K562 (cell line): ENCODE measurements around the gene NRG3. TPM values are rescaled to one million over a fixed set of nuclear protein-coding genes. Genes with fewer than 3 reads are reported as not detected.

Experiments used
- ATAC-seq: fragments of 200-7000 bp; cut with Tn5 transposase; 3 replicates; pipeline ENCODE4 v1.9.1; 2020; ENCODE audit warnings: moderate library complexity
- BruUV-seq: library from RNA; stranded (reverse); fragments of 400-500 nt; replicated peaks from 2 replicates; lab custom pipeline; 2021; lab: Mats Ljungman, UMichigan
- CTCF ChIA-PET: fragments of 300-600 bp; formaldehyde crosslinking; extraction: SDS; loops from one replicate; lab custom pipeline; 2021; ENCODE audit warnings: low intra/inter-chr PET ratio; lab: Yijun Ruan, JAX
- POLR2A ChIA-PET: fragments of 300-600, 350-650 bp; sonication (Branson Sonifier 250); formaldehyde crosslinking; extraction: SDS; loops from one replicate; lab custom pipeline; 2021; ENCODE audit warnings: antibody characterized with exemption, inconsistent platforms; lab: Yijun Ruan, JAX
- DNase-seq, 4 experiments: peaks; one replicate each; pipeline versions ENCODE4 v3.0.0 to v3.0.0-alpha.2; 2011 to 2018; ENCODE audit warnings: low spot score in 3 of 4, mixed read lengths in 3 of 4; ENCODE audit errors: extremely low read depth in 1 of 4
- FAIRE-seq: peaks from 2 replicates; lab custom pipeline; 2011; peaks lifted over from hg19 to GRCh38; lab: Jason Lieb, UNC
- H2AFZ ChIP-seq: 2 replicates; pipeline ENCODE4 v1.6.0; 2011; ENCODE audit warnings: low read depth, low read length, control low read depth, inconsistent platforms
- H3K27ac ChIP-seq: fragments of 200-600 bp; 3 replicates; pipeline ENCODE4 v1.8.0; 2011; ENCODE audit warnings: low read depth, mild to moderate bottlenecking, control low read depth, inconsistent platforms, low read length, moderate library complexity, mixed read lengths; ENCODE audit errors: extremely low read depth
- H3K27me3 ChIP-seq, 2 experiments: fragments of 300-600 bp in 1 of 2; 2 replicates in 1 of 2; 3 replicates in 1 of 2; pipeline versions ENCODE4 v1.6.0 to v1.8.0; 2011; ENCODE audit warnings: inconsistent platforms in 2 of 2, low read length in 2 of 2, mild to moderate bottlenecking in 1 of 2, mixed read lengths in 1 of 2, moderate library complexity in 1 of 2; ENCODE audit not compliant: control insufficient read depth in 2 of 2, insufficient read depth in 2 of 2
- H3K36me3 ChIP-seq: fragments of 300-600 bp; 3 replicates; pipeline ENCODE4 v1.8.0; 2011; ENCODE audit warnings: mild to moderate bottlenecking, low read length, inconsistent platforms; ENCODE audit not compliant: control insufficient read depth, insufficient read depth
- H3K4me1 ChIP-seq, 2 experiments: fragments of 200-600 bp in 1 of 2; replicated peaks in 1 of 2; 2 replicates in 1 of 2; 3 replicates in 1 of 2; pipeline versions ENCODE4 v1.5.1 to v1.8.0; 2011; ENCODE audit warnings: inconsistent platforms in 2 of 2, low read length in 2 of 2, mild to moderate bottlenecking in 1 of 2, mixed read lengths in 1 of 2, moderate library complexity in 1 of 2; ENCODE audit not compliant: control insufficient read depth in 2 of 2, insufficient read depth in 2 of 2
- H3K4me2 ChIP-seq: 2 replicates; pipeline ENCODE4 v1.6.1; 2011; ENCODE audit warnings: low read length, control low read depth, inconsistent platforms, mixed read lengths; ENCODE audit not compliant: insufficient read depth
- H3K4me3 ChIP-seq: fragments of 200-600 bp; sonication (generic), shearing (Covaris generic); 2 replicates; pipeline ENCODE4 v1.5.1; 2016; ENCODE audit warnings: control low read depth, inconsistent platforms
- H3K79me2 ChIP-seq: fragments of 200-600 bp; 3 replicates; pipeline ENCODE4 v1.8.0; 2011; ENCODE audit warnings: low read length, inconsistent platforms; ENCODE audit not compliant: control insufficient read depth, insufficient read depth
- H3K9ac ChIP-seq, 2 experiments: 2 replicates each; pipeline versions ENCODE4 v1.6.0 to v1.6.1; 2011; ENCODE audit warnings: low read depth in 2 of 2, low read length in 2 of 2, control low read depth in 1 of 2, inconsistent platforms in 1 of 2, mild to moderate bottlenecking in 1 of 2, mixed read lengths in 1 of 2; ENCODE audit not compliant: insufficient read depth in 1 of 2
- H3K9me1 ChIP-seq: one replicate; pipeline ENCODE4 v1.6.0; 2011; ENCODE audit warnings: inconsistent platforms, mild to moderate bottlenecking, low read length, moderate library complexity; ENCODE audit not compliant: control insufficient read depth, insufficient read depth
- H3K9me3 ChIP-seq: replicated peaks from 2 replicates; pipeline ENCODE4 v1.5.1; 2011; ENCODE audit warnings: low read depth, low read length, inconsistent platforms; ENCODE audit not compliant: control insufficient read depth, insufficient read depth
- H4K20me1 ChIP-seq: replicated peaks from 2 replicates; pipeline ENCODE4 v1.6.1; 2011; ENCODE audit warnings: low read length, inconsistent platforms, mixed read lengths; ENCODE audit not compliant: control insufficient read depth, insufficient read depth
- CREBBP ChIP-seq: IDR thresholded peaks from one replicate; pipeline ENCODE4 v1.6.1; 2012; ENCODE audit warnings: low read depth, mild to moderate bottlenecking, control low read depth, inconsistent platforms, low read length
- DNMT1 ChIP-seq: fragments of 450-650 bp; IDR thresholded peaks from 2 replicates; pipeline ENCODE4 v1.6.1; 2016; ENCODE audit warnings: antibody characterized with exemption, mild to moderate bottlenecking
- HDAC3 ChIP-seq: fragments of 450-650 bp; IDR thresholded peaks from 2 replicates; pipeline ENCODE4 v1.6.1; 2018; ENCODE audit warnings: borderline replicate concordance, mild to moderate bottlenecking, moderate library complexity; ENCODE audit not compliant: partially characterized antibody
- HMG20A ChIP-seq: fragments of 450-650 bp; formaldehyde crosslinking; conservative IDR thresholded peaks from 2 replicates; pipeline ENCODE4 v1.4.0; 2020; ENCODE audit warnings: mild to moderate bottlenecking, mixed read lengths
- L3MBTL2 ChIP-seq: fragments of 450-650 bp; IDR thresholded peaks from 2 replicates; pipeline ENCODE4 v1.6.1; 2016; ENCODE audit warnings: mild to moderate bottlenecking, moderate library complexity
- MAFF ChIP-seq: IDR thresholded peaks from 2 replicates; pipeline ENCODE4 v1.6.1; 2012; ENCODE audit warnings: low read length, improper control_type of control experiment
- MXI1 ChIP-seq: IDR thresholded peaks from 2 replicates; pipeline ENCODE4 v1.6.1; 2011; ENCODE audit warnings: low read depth, mild to moderate bottlenecking, improper control_type of control experiment, low read length
- NR3C1 ChIP-seq: sonication (generic); formaldehyde crosslinking; IDR thresholded peaks from 2 replicates; pipeline ENCODE4 v1.8.1; 2022; ENCODE audit warnings: missing genetic modification reagents
- POLR2AphosphoS2 ChIP-seq: IDR thresholded peaks from 2 replicates; pipeline ENCODE4 v1.6.1; 2012; ENCODE audit warnings: low read length, improper control_type of control experiment
- PRPF4 ChIP-seq: fragments of 200-400 bp; formaldehyde crosslinking; IDR thresholded peaks from one replicate; pipeline ENCODE4 v1.6.1; 2017; ENCODE audit warnings: low read length, low read depth, mild to moderate bottlenecking; ENCODE audit not compliant: insufficient read depth, poor library complexity, severe bottlenecking
- RB1 ChIP-seq: fragments of 450-650 bp; IDR thresholded peaks from 2 replicates; pipeline ENCODE4 v1.6.1; 2017; ENCODE audit warnings: low read depth, mild to moderate bottlenecking
- RBM14 ChIP-seq: fragments of 200-400 bp; formaldehyde crosslinking; IDR thresholded peaks from 2 replicates; pipeline ENCODE4 v1.6.1; 2018; ENCODE audit warnings: low read depth, mild to moderate bottlenecking, low read length, moderate library complexity, borderline replicate concordance; ENCODE audit not compliant: insufficient read depth
- TFAM ChIP-seq: fragments of 250-450 bp; sonication (Bioruptor Pico); conservative IDR thresholded peaks from 2 replicates; pipeline ENCODE4 v1.5.0; 2021; ENCODE audit warnings: mild to moderate bottlenecking, moderate library complexity
- ZC3H11A ChIP-seq: IDR thresholded peaks from 2 replicates; pipeline ENCODE4 v1.6.1; 2012; ENCODE audit warnings: low read depth, low read length, improper control_type of control experiment
- ZNF124 ChIP-seq: sonication (generic); formaldehyde crosslinking; IDR thresholded peaks from 2 replicates; pipeline ENCODE4 v1.8.1; 2022; ENCODE audit warnings: missing genetic modification reagents
- ZNF146 ChIP-seq: IDR thresholded peaks from one replicate; pipeline ENCODE4 v1.6.1; 2018; ENCODE audit warnings: missing compliant biosample characterization; ENCODE audit not compliant: unreplicated experiment
- ZNF263 ChIP-seq: sonication (generic); formaldehyde crosslinking; IDR thresholded peaks from 2 replicates; pipeline ENCODE4 v1.8.0; 2022; ENCODE audit warnings: mild to moderate bottlenecking, missing genetic modification reagents, borderline replicate concordance
- ZNF3 ChIP-seq: fragments of 250-450 bp; sonication (Bioruptor Pico); IDR thresholded peaks from 2 replicates; pipeline ENCODE4 v1.5.0; 2021; ENCODE audit warnings: mild to moderate bottlenecking, moderate library complexity
- ZSCAN29 ChIP-seq: fragments of 450-650 bp; IDR thresholded peaks from 2 replicates; pipeline ENCODE4 v1.6.1; 2017
- WGBS: fragments of 100-300 bp; shearing (Covaris generic); methylation state at CpG from one replicate; pipeline ENCODE4 v1.1.6; 2016; ENCODE audit warnings: low coverage, mixed read lengths; ENCODE audit not compliant: insufficient coverage; ENCODE audit errors: missing lambda C conversion rate; 5-methylcytosine and 5-hydroxymethylcytosine counted together
- in situ Hi-C: fragments of 300-500 bp; cut with MboI; formaldehyde crosslinking; loops from 4 replicates; pipeline ENCODE4 v1.15.0; 2018; ENCODE audit warnings: inconsistent platforms, mixed read lengths
- intact Hi-C: fragments of 100-400 bp; cut with micrococcal nuclease; formaldehyde crosslinking; loops from 2 replicates; pipeline ENCODE4 v1.14.2; 2022
- polyA plus RNA-seq, 8 experiments: library from polyadenylated mRNA; depleted of rRNA in 4 of 8; stranded (reverse) in 5 of 8; unstranded in 3 of 8; fragments of >200 nt; fragmentation: Nextera tagmentation in 2 of 8; fragmentation: Illumina TruSeq in 1 of 8; extraction: Ambion mirVana in 2 of 8; extraction: Trizol in 1 of 8; gene quantifications; 2 replicates each; pipeline versions ENCODE4 v1.2.1 to v1.2.3, GENCODE V29; 2011 to 2014; ENCODE audit warnings: inconsistent platforms in 1 of 8, missing spikeins in 1 of 8
- total RNA-seq, 7 experiments: library from RNA; depleted of rRNA in 6 of 7; stranded (reverse); fragments of >200 nt in 6 of 7; fragmentation: Illumina TruSeq in 2 of 7; extraction: Trizol in 2 of 7; gene quantifications; 2 replicates each; pipeline versions ENCODE4 v1.2.1 to v1.2.3, GENCODE V29; 2011 to 2021; ENCODE audit warnings: low replicate concordance in 1 of 7
- TF ChIP-seq, protein P1 (sequence below): fragments of 450-650 bp; formaldehyde crosslinking; IDR thresholded peaks from 2 replicates; pipeline ENCODE4 v1.4.0; 2020; ENCODE audit warnings: mild to moderate bottlenecking, mixed read lengths
- TF ChIP-seq, protein P2 (sequence below): fragments of 250-450 bp; sonication (Bioruptor Pico); IDR thresholded peaks from 2 replicates; pipeline ENCODE4 v1.5.0; 2020; ENCODE audit warnings: mild to moderate bottlenecking

The NRG3 gene
- total and polyA plus RNA-seq, 9 of the 15 experiments (the other 6 are each of a cell fraction or from before 2014, with no cell fraction given): not detected

DNA sequence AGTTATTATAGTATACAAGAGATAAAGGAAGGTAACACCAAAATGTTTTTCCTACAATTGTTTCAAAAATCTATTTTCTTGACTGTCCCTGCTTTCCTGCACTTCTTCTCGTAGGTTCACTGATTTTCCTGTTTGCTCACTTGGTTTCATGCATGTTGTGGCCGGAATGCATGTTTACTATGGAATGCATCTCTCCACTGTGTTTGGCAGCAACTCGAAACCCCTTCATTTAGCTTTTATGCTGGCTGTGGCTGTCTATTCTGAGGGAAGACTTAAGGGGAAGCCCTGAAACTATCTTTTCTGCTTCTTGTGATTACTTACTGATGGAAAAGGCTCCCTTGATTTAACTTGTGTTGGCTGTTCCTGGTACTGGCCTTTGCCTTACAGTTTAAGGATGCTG lies 120.3 kb downstream of the NRG3 start (continued):
- TF ChIP-seq ZNF3 (CRISPR knock-in tag) (no peak), DNMT1 (no peak), MXI1 (no peak), CREBBP (no peak), RBM14 (no peak)

DNA sequence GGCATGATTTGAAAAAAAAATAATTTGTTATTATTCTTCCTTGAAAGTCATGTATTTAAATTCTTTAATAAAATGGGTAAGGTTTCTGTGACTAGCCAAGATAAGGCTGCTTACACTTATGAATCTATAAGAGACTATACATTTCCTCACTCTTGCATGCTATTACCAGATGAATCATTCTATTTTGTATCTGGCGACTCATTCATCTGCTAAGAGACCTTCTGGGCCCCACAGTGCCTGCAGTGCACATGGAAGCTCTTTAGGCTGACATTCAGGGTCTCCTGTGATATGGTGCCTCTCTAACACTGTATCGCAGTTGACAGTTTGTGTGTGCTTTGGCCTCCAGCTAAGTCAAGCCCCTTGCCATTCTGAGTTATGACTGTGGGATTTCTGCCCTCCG lies 121.9 kb downstream of the NRG3 start:
- TF ChIP-seq TFAM (CRISPR knock-in tag) (no peak), ZC3H11A (no peak), ZSCAN29 (no peak), HMG20A (CRISPR knock-in tag) (no peak), POLR2AphosphoS2 (no peak), ZNF146 (CRISPR knock-in tag) (no peak), HDAC3 (no peak), NR3C1 (no peak), MAFF (no peak), ZNF124 (no peak), ZNF263 (CRISPR knock-in tag) (no peak), RB1 (no peak), L3MBTL2 (no peak), PRPF4 (no peak)
- TF ChIP-seq, protein P1, sequence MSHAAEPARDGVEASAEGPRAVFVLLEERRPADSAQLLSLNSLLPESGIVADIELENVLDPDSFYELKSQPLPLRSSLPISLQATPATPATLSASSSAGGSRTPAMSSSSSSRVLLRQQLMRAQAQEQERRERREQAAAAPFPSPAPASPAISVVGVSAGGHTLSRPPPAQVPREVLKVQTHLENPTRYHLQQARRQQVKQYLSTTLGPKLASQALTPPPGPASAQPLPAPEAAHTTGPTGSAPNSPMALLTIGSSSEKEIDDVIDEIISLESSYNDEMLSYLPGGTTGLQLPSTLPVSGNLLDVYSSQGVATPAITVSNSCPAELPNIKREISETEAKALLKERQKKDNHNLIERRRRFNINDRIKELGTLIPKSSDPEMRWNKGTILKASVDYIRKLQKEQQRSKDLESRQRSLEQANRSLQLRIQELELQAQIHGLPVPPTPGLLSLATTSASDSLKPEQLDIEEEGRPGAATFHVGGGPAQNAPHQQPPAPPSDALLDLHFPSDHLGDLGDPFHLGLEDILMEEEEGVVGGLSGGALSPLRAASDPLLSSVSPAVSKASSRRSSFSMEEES (CRISPR knock-in tag): no peak
- TF ChIP-seq, protein P2, sequence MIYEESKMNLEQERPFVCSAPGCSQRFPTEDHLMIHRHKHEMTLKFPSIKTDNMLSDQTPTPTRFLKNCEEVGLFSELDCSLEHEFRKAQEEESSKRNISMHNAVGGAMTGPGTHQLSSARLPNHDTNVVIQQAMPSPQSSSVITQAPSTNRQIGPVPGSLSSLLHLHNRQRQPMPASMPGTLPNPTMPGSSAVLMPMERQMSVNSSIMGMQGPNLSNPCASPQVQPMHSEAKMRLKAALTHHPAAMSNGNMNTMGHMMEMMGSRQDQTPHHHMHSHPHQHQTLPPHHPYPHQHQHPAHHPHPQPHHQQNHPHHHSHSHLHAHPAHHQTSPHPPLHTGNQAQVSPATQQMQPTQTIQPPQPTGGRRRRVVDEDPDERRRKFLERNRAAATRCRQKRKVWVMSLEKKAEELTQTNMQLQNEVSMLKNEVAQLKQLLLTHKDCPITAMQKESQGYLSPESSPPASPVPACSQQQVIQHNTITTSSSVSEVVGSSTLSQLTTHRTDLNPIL: no peak
- ATAC-seq (no peak), FAIRE-seq (no peak), DNase-seq (no peak)
- CTCF ChIA-PET: no interaction called here
- Histone ChIP-seq H3K9ac (no peak overlapping the region), H3K9me3 (no peaks in the 10 kb centered on the region; the same call in 1 of the 2 replicates), H4K20me1 (no peaks in the 10 kb centered on the region), H3K4me1 (no peaks in the 10 kb centered on the region), H3K4me3 (no peak overlapping the region), H3K4me2 (no peak overlapping the region), H2AFZ (no peak overlapping the region), H3K27me3 (no peaks in the 10 kb centered on the region), H3K27ac (no peak overlapping the region), H3K79me2 (no peaks in the 10 kb centered on the region), H3K36me3 (no peaks in the 10 kb centered on the region), H3K9me1 (no peaks in the 10 kb centered on the region)
- in situ Hi-C loops (no loop called here), intact Hi-C loops (no loop called here)
- WGBS: 0% methylated on average over 3 of the region's 3 CpGs
- no TSS peak for BruUV-seq
- POLR2A ChIA-PET: no interaction called here
